PC-9 (cell line): ENCODE measurements around the gene NRGN. TPM values are rescaled to one million over a fixed set of nuclear protein-coding genes. Genes with fewer than 3 reads are reported as not detected.

Experiments
- BruUV-seq: library from RNA; stranded (reverse); fragments of 400-500 nt; replicated peaks from 2 replicates; lab custom pipeline; 2021; lab: Mats Ljungman, UMichigan
- CTCF ChIA-PET: fragments of 300-600 bp; sonication (Branson Sonifier 250); formaldehyde crosslinking; loops from one replicate; lab custom pipeline; 2022; ENCODE audit warnings: antibody characterized with exemption; lab: Charles Lee
- POLR2A ChIA-PET: fragments of 300-600 bp; sonication (Branson Sonifier 250); formaldehyde crosslinking; loops from one replicate; lab custom pipeline; 2022; ENCODE audit warnings: antibody characterized with exemption; ENCODE audit not compliant: unreplicated experiment; lab: Charles Lee
- DNase-seq, 2 experiments: peaks; one replicate each; pipeline versions ENCODE4 v3.0.0 to v3.0.0-alpha.2; 2015 to 2022; ENCODE audit warnings: mixed read lengths in 1 of 2
- H2AFZ ChIP-seq: fragments of 200-600 bp; sonication (generic); 2 replicates; pipeline ENCODE4 v1.8.1; 2017; ENCODE audit warnings: antibody characterized with exemption
- H3F3A ChIP-seq: fragments of 200-600 bp; sonication (generic); 2 replicates; pipeline ENCODE4 v1.8.1; 2017; ENCODE audit warnings: antibody characterized with exemption, mild to moderate bottlenecking, low read depth; ENCODE audit not compliant: insufficient read depth
- H3K27ac ChIP-seq: fragments of 200-600 bp; sonication (generic); 2 replicates; pipeline ENCODE4 v1.6.1; 2016; ENCODE audit warnings: mixed run types
- H3K27me3 ChIP-seq: fragments of 200-600 bp; sonication (generic); 2 replicates; pipeline ENCODE4 v1.6.1; 2016; ENCODE audit warnings: low read depth, mixed run types; ENCODE audit not compliant: insufficient read depth
- H3K36me3 ChIP-seq: fragments of 200-600 bp; sonication (generic); 2 replicates; pipeline ENCODE4 v1.6.1; 2016; ENCODE audit warnings: low read depth, mixed run types
- H3K4me1 ChIP-seq: fragments of 200-600 bp; sonication (generic); replicated peaks from 2 replicates; pipeline ENCODE4 v1.6.1; 2016; ENCODE audit warnings: mixed run types; ENCODE audit not compliant: insufficient read depth
- H3K4me2 ChIP-seq: fragments of 200-600 bp; sonication (generic); 2 replicates; pipeline ENCODE4 v1.6.1; 2017; ENCODE audit warnings: mixed run types
- H3K4me3 ChIP-seq: fragments of 200-600 bp; sonication (generic); 2 replicates; pipeline ENCODE4 v1.6.1; 2016; ENCODE audit warnings: mixed run types
- H3K79me2 ChIP-seq: fragments of 200-600 bp; sonication (generic); 2 replicates; pipeline ENCODE4 v1.6.1; 2017; ENCODE audit warnings: low read depth, mixed run types
- H3K9me2 ChIP-seq: fragments of 200-600 bp; sonication (generic); 2 replicates; pipeline ENCODE4 v1.8.1; 2017; ENCODE audit warnings: mild to moderate bottlenecking; ENCODE audit not compliant: insufficient read depth
- H3K9me3 ChIP-seq: fragments of 200-600 bp; sonication (generic); 2 replicates; pipeline ENCODE4 v1.8.1; 2016; ENCODE audit warnings: low read depth; ENCODE audit not compliant: insufficient read depth
- H4K20me1 ChIP-seq: fragments of 200-600 bp; sonication (generic); 2 replicates; pipeline ENCODE4 v1.8.1; 2017; ENCODE audit not compliant: insufficient read depth
- CTCF ChIP-seq: fragments of 200-600 bp; sonication (generic); conservative IDR thresholded peaks from 2 replicates; pipeline ENCODE4 v1.6.1; 2017; ENCODE audit warnings: mixed run types, antibody characterized with exemption, mild to moderate bottlenecking, moderate library complexity
- EZH2 ChIP-seq: fragments of 200-600 bp; sonication (generic); IDR thresholded peaks from 2 replicates; pipeline ENCODE4 v1.8.0; 2017; ENCODE audit warnings: antibody characterized with exemption, low read depth
- intact Hi-C: fragments of 100-400 bp; cut with micrococcal nuclease; formaldehyde crosslinking; loops from one replicate; pipeline ENCODE4 v1.10.0; 2022; ENCODE audit not compliant: unreplicated experiment
- total RNA-seq: library from RNA; stranded (reverse); gene quantifications from 2 replicates; pipeline ENCODE4 v1.2.3, GENCODE V29; 2021

Gene NRGN
- total RNA-seq, 1 experiment from 2014 or later, result 10.2 TPM

GRCh38 chr11:124749912-124750311 lies 10.2 kb downstream of the NRGN start:
- Histone ChIP-seq H3K4me2 (peak overlapping the region; percentile 83), H3K36me3 (0 out of 2 replicates have a peak, but pooled peaks cover 3% of the 10 kb centered on the region), H3K4me3 (0 out of 2 replicates have a peak overlapping the region, but pooled peaks have one; percentile 36), H3K27ac (peak overlapping the region; percentile 90), H3F3A (peaks cover 39% of the 10 kb centered on the region), H4K20me1 (no peaks in the 10 kb centered on the region), H3K9me2 (no peaks in the 10 kb centered on the region), H3K79me2 (peaks cover 23% of the 10 kb centered on the region), H3K4me1 (peaks cover 60% of the 10 kb centered on the region), H2AFZ (no peak overlapping the region), H3K27me3 (no peaks in the 10 kb centered on the region), H3K9me3 (no peaks in the 10 kb centered on the region)
- no peak for DNase-seq
- BruUV-seq, result no TSS peak
- POLR2A ChIA-PET, result no interaction called here
- intact Hi-C loops, result loop anchor here (5.0 to 10.0 kb wide), 2 partner anchors 45 to 842 kb away; partner anchors contain the start of gene STT3A
- CTCF ChIA-PET, result no interaction called here
- TF ChIP-seq CTCF (no peak), EZH2 (no peak)

GRCh38 chr11:124751391-124751740 lies 11.6 kb downstream of the NRGN start:
- no peak for DNase-seq
- H4K20me1 ChIP-seq, result no peaks in the 10 kb centered on the region
- peak overlapping the region; percentile 90 for H3K27ac ChIP-seq
- H3K4me1 ChIP-seq, result peaks cover 60% of the 10 kb centered on the region
- ChIA-PET POLR2A (no interaction called here), CTCF (interaction anchor here (0.7 kb wide), 1 partner anchor 324 kb away, joined by 4 read pairs; no protein-coding TSS in a partner anchor)
- no TSS peak for BruUV-seq
- H2AFZ ChIP-seq, result peak overlapping the region; percentile 73; the same call in 1 of the 2 replicates
- no peaks in the 10 kb centered on the region for H3K27me3 ChIP-seq
- TF ChIP-seq CTCF (no peak), EZH2 (no peak)
- H3F3A ChIP-seq, result peaks cover 39% of the 10 kb centered on the region
- intact Hi-C loops, result no loop called here
- H3K36me3 ChIP-seq, result 0 out of 2 replicates have a peak, but pooled peaks cover 3% of the 10 kb centered on the region
- H3K4me3 ChIP-seq, result peak overlapping the region; percentile 62; the same call in 1 of the 2 replicates
- peaks cover 23% of the 10 kb centered on the region for H3K79me2 ChIP-seq
- no peaks in the 10 kb centered on the region for H3K9me2 ChIP-seq
- no peaks in the 10 kb centered on the region for H3K9me3 ChIP-seq
- peak overlapping the region; percentile 83 for H3K4me2 ChIP-seq

GRCh38 chr11:124751741-124752470 lies 12.2 kb downstream of the NRGN start, which contains the start of gene VSIG2:
VSIG2 (minus strand) TSS chr11:124752255; CDS start chr11:124752137, 118 bp downstream.
- Histone ChIP-seq H3K36me3 (0 out of 2 replicates have a peak, but pooled peaks cover 3% of the 10 kb centered on the region), H3K27ac (peak within 1 kb of the TSS; percentile 90), H3K4me1 (peaks cover 60% of the 10 kb centered on the region), H4K20me1 (no peaks in the 10 kb centered on the region), H3K79me2 (peaks cover 23% of the 10 kb centered on the region), H3K27me3 (no peaks in the 10 kb centered on the region), H2AFZ (peak within 1 kb of the TSS; percentile 73), H3K4me2 (peak within 1 kb of the TSS; percentile 83), H3K9me3 (no peaks in the 10 kb centered on the region), H3F3A (peaks cover 39% of the 10 kb centered on the region), H3K4me3 (peak within 1 kb of the TSS; percentile 62; the same call in 1 of the 2 replicates), H3K9me2 (no peaks in the 10 kb centered on the region)
- ChIA-PET CTCF (no interaction called here), POLR2A (no interaction called here)
- DNase-seq, result peak in 1 of 2 experiments; percentile 25
- BruUV-seq, result no TSS peak
- TF ChIP-seq EZH2 (no peak), CTCF (no peak)
- intact Hi-C loops, result no loop called here
